NCI-H2081 treated with DMSO at 0.1 percent for 48 hours (cell line): ENCODE results near the gene CPTP.
"Not testable (repeated sequence)": the region's sequence is repeated elsewhere in the genome, so short reads cannot be mapped to it uniquely, and the experiment has no call there.

ENCODE experiments used
- DNase-seq: peaks from one replicate; lab custom pipeline; 2025; lab: John Stamatoyannopoulos, UW

CPTP gene

GRCh38 chr1:1307261-1307922 is 17.2 kb upstream of the CPTP start:
- no peak for DNase-seq

GRCh38 chr1:1307923-1308755 is 16.5 kb upstream of the CPTP start, which contains the start of the genes ACAP3 and PUSL1:
Gene ACAP3, minus strand, starts transcription at chr1:1307930. Its CDS starts 115 bp downstream, at chr1:1307815.
Gene PUSL1, plus strand, starts transcription at chr1:1308597. Its CDS starts 47 bp downstream, at chr1:1308644.
- peak; percentile 58 for DNase-seq

GRCh38 chr1:1308756-1309250 is 15.8 kb upstream of the CPTP start:
- no peak for DNase-seq

GRCh38 chr1:1309251-1310108 is 15.1 kb upstream of the CPTP start:
- no peak for DNase-seq

- DNase-seq, result no peak
These were observed 14.6 kb upstream of the CPTP start for GRCh38 chr1:1310109-1310385.

- DNase-seq, result no peak
These were observed 14.0 kb upstream of the CPTP start for GRCh38 chr1:1310476-1311053.

- DNase-seq, result no peak
These were observed 13.2 kb upstream of the CPTP start for GRCh38 chr1:1311107-1312104.

GRCh38 chr1:1312450-1313314 is 11.9 kb upstream of the CPTP start:
- DNase-seq, result no peak

- DNase-seq, result no peak
These were observed 10.9 kb upstream of the CPTP start for GRCh38 chr1:1313500-1314236.

- DNase-seq, result no peak
These were observed 10.4 kb upstream of the CPTP start for GRCh38 chr1:1314237-1314586.

GRCh38 chr1:1314678-1315335 is 9.8 kb upstream of the CPTP start:
- DNase-seq, result no peak

- no peak for DNase-seq
These were observed 9.1 kb upstream of the CPTP start for GRCh38 chr1:1315435-1315954.

- DNase-seq, result not testable (repeated sequence)
These were observed 8.4 kb upstream of the CPTP start for GRCh38 chr1:1316199-1316598.

GRCh38 chr1:1317420-1317819 is 7.2 kb upstream of the CPTP start:
- no peak for DNase-seq

GRCh38 chr1:1318131-1318652 is 6.4 kb upstream of the CPTP start:
- no peak for DNase-seq

GRCh38 chr1:1318777-1319645 is 5.6 kb upstream of the CPTP start:
- DNase-seq, result no peak

GRCh38 chr1:1319646-1319941 is 5.0 kb upstream of the CPTP start:
- DNase-seq, result no peak
